ENCODE results near the gene FAM222B. TPM values are rescaled to one million over a fixed set of nuclear protein-coding genes. Genes with fewer than 3 reads are reported as not detected.

FAM222B gene
- total RNA-seq, 4 donors from 2014 or later: 23.2 to 41.0 (median 32.9) TPM

- intact Hi-C loops (cut with DNase I; ENCODE audit: low total_unique reads) (no loop called here), in situ Hi-C loops (cut with MboI; ENCODE audit: low pct_ligation_motif_present in 1 of 4, low pct_unique_long_range_greater_than_20kb in 1 of 4, low sequenced_read_pairs in 3 of 4) (no loop called here)
- Histone ChIP-seq H3K36me3 (no peaks in the 10 kb centered on the region), H3K4me3 (peak within 1 kb of the TSS; percentile 34 to 68 (median 56)), H3K4me1 (peaks cover 8 to 34% (median 22%) of the 10 kb centered on the region in 4 donors), H3K9me3 (no peaks in the 10 kb centered on the region), H3K27me3 (peaks cover 2% of the 10 kb centered on the region), H3K27ac (peak within 1 kb of the TSS; percentile 92 to 95 (median 94))
- 0 to 18% methylated on average over 2 to 20 of the region's 20 CpGs for WGBS, 2 donors (ENCODE audit: low coverage in 1 of 2)
- no peak for TF ChIP-seq EP300 (IDR thresholded peaks at IDR 0.05; ENCODE audit: low read depth)
- DNase-seq: no peak
These were observed 130.9 kb downstream of the FAM222B start, which contains the start of gene PROCA1 for GRCh38 chr17:28711723-28712031. Gene PROCA1 (minus strand): TSS chr17:28711888. CDS start chr17:28711660, 228 bp downstream.

- TF ChIP-seq POLR2AphosphoS5 (IDR thresholded peaks at IDR 0.05) (peak; percentile 81 to 86 (median 86)), POLR2A (IDR thresholded peaks at IDR 0.05) (peak; percentile 88), CTCF (IDR thresholded peaks at IDR 0.05) (no peak)
- Histone ChIP-seq H3K27me3 (no peaks in the 10 kb centered on the region), H3K4me1 (peaks cover 4 to 31% (median 19%) of the 10 kb centered on the region in 4 donors), H3K9me3 (no peaks in the 10 kb centered on the region), H3K4me3 (peak overlapping the region; percentile 34 to 68 (median 56)), H3K27ac (peak overlapping the region; percentile 92 to 95 (median 94)), H3K36me3 (no peaks in the 10 kb centered on the region)
- in situ Hi-C loops (cut with MboI; ENCODE audit: low pct_ligation_motif_present in 1 of 4, low pct_unique_long_range_greater_than_20kb in 1 of 4, low sequenced_read_pairs in 3 of 4) (no loop called here), intact Hi-C loops (cut with DNase I; ENCODE audit: low total_unique reads) (no loop called here)
- peak; percentile 93 for DNase-seq
- WGBS, 2 donors (ENCODE audit: low coverage in 1 of 2): 0 to 3% methylated on average over 2 to 60 of the region's 74 CpGs
These were observed 131.5 kb downstream of the FAM222B start for GRCh38 chr17:28710861-28711722.

GRCh38 chr17:28707339-28707720 is 135.3 kb downstream of the FAM222B start:
- 86 to 88% methylated on average over 2 of the region's 2 CpGs for WGBS, 2 donors (ENCODE audit: low coverage in 1 of 2)
- H3K4me1 ChIP-seq: peaks cover 2 to 31% (median 19%) of the 10 kb centered on the region in 4 donors
- DNase-seq: no peak
- TF ChIP-seq CTCF (IDR thresholded peaks at IDR 0.05) (no peak), EP300 (IDR thresholded peaks at IDR 0.05; ENCODE audit: low read depth) (no peak), POLR2A (IDR thresholded peaks at IDR 0.05) (no peak), POLR2AphosphoS5 (IDR thresholded peaks at IDR 0.05) (no peak)
- in situ Hi-C loops (cut with MboI; ENCODE audit: low pct_ligation_motif_present in 1 of 4, low pct_unique_long_range_greater_than_20kb in 1 of 4, low sequenced_read_pairs in 3 of 4): no loop called here
- H3K27ac ChIP-seq: no peak overlapping the region
- no peak overlapping the region for H3K4me3 ChIP-seq
- no peaks in the 10 kb centered on the region for H3K9me3 ChIP-seq
- no peaks in the 10 kb centered on the region for H3K27me3 ChIP-seq
- intact Hi-C loops (cut with DNase I; ENCODE audit: low total_unique reads): no loop called here
- peaks cover 0 to 12% (median 2%) of the 10 kb centered on the region in 4 donors for H3K36me3 ChIP-seq

- in situ Hi-C loops (cut with MboI; ENCODE audit: low pct_ligation_motif_present in 1 of 4, low pct_unique_long_range_greater_than_20kb in 1 of 4, low sequenced_read_pairs in 3 of 4) (no loop called here), intact Hi-C loops (cut with DNase I; ENCODE audit: low total_unique reads) (no loop called here)
- no peak for DNase-seq
- no peak for TF ChIP-seq EP300 (IDR thresholded peaks at IDR 0.05; ENCODE audit: low read depth)
- no peak for TF ChIP-seq POLR2A (IDR thresholded peaks at IDR 0.05)
- no peak for TF ChIP-seq POLR2AphosphoS5 (IDR thresholded peaks at IDR 0.05)
- TF ChIP-seq CTCF (IDR thresholded peaks at IDR 0.05): no peak
- peaks cover 0 to 18% (median 2%) of the 10 kb centered on the region in 4 donors for H3K36me3 ChIP-seq
- no peaks in the 10 kb centered on the region for H3K9me3 ChIP-seq
- no peaks in the 10 kb centered on the region for H3K27me3 ChIP-seq
- H3K4me3 ChIP-seq: no peak overlapping the region
- 59 to 66% methylated on average over 4 to 6 of the region's 7 CpGs for WGBS, 2 donors (ENCODE audit: low coverage in 1 of 2)
- peaks cover 0 to 28% (median 13%) of the 10 kb centered on the region in 4 donors for H3K4me1 ChIP-seq
- H3K27ac ChIP-seq: no peak overlapping the region
These were observed 135.9 kb downstream of the FAM222B start for GRCh38 chr17:28706471-28707338.

Small RNA genes within 50 kb of the gene (small RNA-seq; reads per million reads assigned to genes)
- gene RF00019 (0 reads per million in 4 donors), gene SNORD42A (0 reads per million in 4 donors), gene SNORD42B (0 to 0.55 (median 0.12) reads per million in 4 donors), gene SNORD4A (0 reads per million in 4 donors), gene SNORD4B (0 reads per million in 4 donors)

Other genes with a start within 250 kb of the FAM222B start
- gene SPAG5, start 243.8 kb downstream of the FAM222B start, total RNA-seq: 10 to 100 TPM in 3 of 4 donors, 1 to 10 TPM in 1; 8.9 to 21.5 (median 13.6) TPM
- gene RSKR, start 228.6 kb downstream of the FAM222B start, total RNA-seq: 10 to 100 TPM in 3 of 4 donors, 1 to 10 TPM in 1; 8.3 to 70.8 (median 22.1) TPM
- gene BLTP2, start 197.6 kb downstream of the FAM222B start, total RNA-seq: 100 to 1,000 TPM; 117 to 120 (median 118) TPM
- 10 to 100 TPM; 32.2 to 69.9 (median 49.1) TPM for gene SDF2, start 180.9 kb downstream of the FAM222B start, total RNA-seq
- 100 to 1,000 TPM in 1 of 4 donors, 10 to 100 TPM in 3; 50.8 to 167 (median 61.6) TPM for gene SUPT6H, start 180.6 kb downstream of the FAM222B start, total RNA-seq
- 1 to 10 TPM in 2 of 4 donors, under 1 TPM in 1, not detected in 1; 0.96 to 2.9 (median 1.4) TPM for gene PROCA1, start 130.9 kb downstream of the FAM222B start, total RNA-seq
- gene RAB34, start 124.9 kb downstream of the FAM222B start, total RNA-seq: 10 to 100 TPM; 41.1 to 60.5 (median 50.0) TPM
- gene RPL23A, start 122.8 kb downstream of the FAM222B start, total RNA-seq: 100 to 1,000 TPM; 238 to 385 (median 342) TPM
- gene TLCD1, start 116.6 kb downstream of the FAM222B start, total RNA-seq: 10 to 100 TPM in 1 of 4 donors, 1 to 10 TPM in 1, not detected in 2; 5.6 to 11.5 TPM
- gene NEK8, start 114.0 kb downstream of the FAM222B start, total RNA-seq: 10 to 100 TPM in 1 of 4 donors, 1 to 10 TPM in 3; 5.7 to 52.3 (median 8.3) TPM
- gene TRAF4, start 98.8 kb downstream of the FAM222B start, total RNA-seq: 100 to 1,000 TPM in 3 of 4 donors, 10 to 100 TPM in 1; 65.7 to 191 (median 126) TPM
- 10 to 100 TPM; 28.1 to 74.4 (median 47.3) TPM for gene ERAL1, start 12.2 kb upstream of the FAM222B start, total RNA-seq
- 10 to 100 TPM; 35.8 to 95.8 (median 46.5) TPM for gene FLOT2, start 54.9 kb upstream of the FAM222B start, total RNA-seq
- gene DHRS13, start 60.3 kb upstream of the FAM222B start, total RNA-seq: 1 to 10 TPM; 2.2 to 6.5 (median 6.0) TPM
- gene PHF12, start 108.7 kb upstream of the FAM222B start, total RNA-seq: 100 to 1,000 TPM in 1 of 4 donors, 10 to 100 TPM in 3; 43.5 to 134 (median 60.5) TPM
- gene SEZ6, start 163.2 kb upstream of the FAM222B start, total RNA-seq: under 1 TPM in 1 of 4 donors, not detected in 3; 0.14 TPM
- 10 to 100 TPM in 1 of 4 donors, 1 to 10 TPM in 2, not detected in 1; 1.2 to 15.3 (median 1.6) TPM for gene PIPOX, start 200.4 kb upstream of the FAM222B start, total RNA-seq